Fibroblast of peridontal ligament (primary cell): ENCODE measurements around the gene SFMBT1.

ENCODE experiments used
- DNase-seq: peaks from one replicate; pipeline ENCODE4 v3.0.0-alpha.2; 2010; ENCODE audit errors: extremely low read depth

The SFMBT1 gene

GRCh38 chr3:53045518-53046170 is at the start of gene SFMBT1:
SFMBT1 (minus strand) TSS chr3:53046073; CDS start chr3:52969128, 76,945 bp downstream.
- peak; percentile 45 for DNase-seq

DNA sequence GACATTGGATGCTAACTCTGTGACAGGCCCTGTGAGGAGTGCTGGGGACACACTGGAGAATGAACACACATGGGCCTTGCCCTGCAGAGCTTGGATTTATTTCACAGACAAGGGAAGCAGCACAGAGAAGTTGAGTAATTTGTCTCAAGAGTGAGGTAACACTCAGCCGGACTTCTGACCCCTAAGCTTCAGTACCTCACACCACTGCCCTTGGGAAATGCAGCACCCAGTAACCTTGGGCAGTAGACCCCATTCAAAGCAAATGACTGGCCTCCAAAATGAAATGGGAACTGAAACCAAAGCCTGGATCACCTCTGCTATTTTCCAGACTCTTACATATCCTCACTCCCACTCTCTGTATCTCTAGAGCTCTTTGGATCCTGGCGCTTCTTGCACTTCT is 47.1 kb upstream of the SFMBT1 start:
- DNase-seq = no peak

DNA sequence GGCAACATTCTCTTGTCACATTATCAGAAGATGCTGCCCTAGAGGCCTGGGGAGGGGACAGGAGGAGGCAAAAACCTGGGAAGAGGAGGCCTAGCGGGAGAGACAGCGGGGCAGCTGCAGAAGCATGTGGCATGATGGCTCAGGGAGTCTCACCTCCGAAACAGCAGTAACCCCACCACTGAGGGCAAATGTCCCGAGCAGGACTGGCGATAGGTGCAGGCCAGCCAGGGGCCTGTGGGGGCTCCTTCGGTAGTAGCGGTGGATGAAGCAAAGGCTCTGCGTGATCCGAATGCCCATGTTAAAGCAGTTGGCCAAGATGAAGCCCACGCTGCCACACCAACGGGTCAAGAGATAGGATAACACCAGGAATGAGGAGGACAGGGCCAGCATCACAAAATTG is 46.3 kb upstream of the SFMBT1 start:
- DNase-seq = no peak

- no peak for DNase-seq
Observed at GRCh38 chr3:53091011-53091410, 45.1 kb upstream of the SFMBT1 start.

GRCh38 chr3:53089511-53089910 is 43.6 kb upstream of the SFMBT1 start:
- DNase-seq = no peak

DNA sequence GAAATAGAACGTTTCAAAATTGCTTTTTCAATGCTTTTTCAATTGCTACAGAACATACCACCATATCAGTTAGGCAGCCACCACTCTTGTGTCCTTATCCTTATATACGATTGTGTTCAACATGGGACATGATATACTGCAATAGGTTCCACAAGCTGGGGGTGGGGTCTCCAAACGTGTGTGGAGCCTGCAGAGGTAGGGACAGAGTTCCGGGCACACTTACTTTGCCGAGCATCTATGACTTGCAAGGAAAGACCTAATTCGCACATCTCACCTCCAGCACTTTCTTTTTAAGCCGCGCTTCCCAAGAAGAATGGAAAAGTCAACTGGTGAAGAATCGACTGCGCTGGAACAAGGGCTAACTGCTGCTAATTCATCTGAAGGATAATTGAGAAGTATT is 39.6 kb upstream of the SFMBT1 start:
- no peak for DNase-seq

- DNase-seq = no peak
Observed at GRCh38 chr3:53084310-53085001, 38.6 kb upstream of the SFMBT1 start.

DNA sequence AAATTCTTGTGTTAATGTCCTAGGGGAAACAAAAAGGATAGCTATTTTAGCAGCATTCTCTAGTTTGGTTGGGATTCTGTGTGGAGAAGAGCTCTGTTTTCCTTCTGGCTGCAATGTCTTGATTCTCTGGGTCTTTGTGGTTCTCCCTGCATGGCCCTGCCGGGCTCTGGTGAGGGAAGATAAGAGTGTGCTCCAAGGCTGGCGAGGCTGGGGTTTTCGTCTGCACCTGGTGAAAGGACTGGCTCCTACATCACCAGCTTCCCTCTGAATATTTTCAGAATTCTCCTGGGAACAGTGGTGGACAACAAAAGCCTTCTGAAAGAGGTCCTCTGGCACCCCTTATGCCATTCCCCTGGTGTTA is 38.1 kb upstream of the SFMBT1 start:
- no peak for DNase-seq

GRCh38 chr3:53083521-53083920 is 37.6 kb upstream of the SFMBT1 start:
- peak; percentile 82 for DNase-seq

DNA sequence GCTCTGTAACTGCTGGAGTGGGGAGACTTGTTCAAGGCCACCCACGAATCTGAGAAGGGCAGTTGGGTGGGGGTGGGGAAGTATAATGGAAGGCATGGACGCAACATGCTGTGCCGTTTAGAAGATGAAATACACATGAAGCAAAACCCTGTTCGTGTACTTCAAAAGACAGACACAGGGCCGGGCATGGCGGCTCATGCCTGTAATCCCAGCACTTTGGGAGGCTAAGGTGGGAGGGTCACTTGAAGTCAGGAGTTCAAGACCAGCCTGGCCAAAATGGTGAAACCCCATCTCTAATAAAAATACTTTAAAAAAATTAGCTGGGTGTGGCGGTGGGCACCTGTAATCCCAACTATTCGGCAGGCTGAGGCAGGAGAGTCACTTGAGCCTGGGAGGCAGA is 36.9 kb upstream of the SFMBT1 start:
- DNase-seq = no peak

GRCh38 chr3:53081318-53081717 is 35.4 kb upstream of the SFMBT1 start:
- DNase-seq = no peak

DNA sequence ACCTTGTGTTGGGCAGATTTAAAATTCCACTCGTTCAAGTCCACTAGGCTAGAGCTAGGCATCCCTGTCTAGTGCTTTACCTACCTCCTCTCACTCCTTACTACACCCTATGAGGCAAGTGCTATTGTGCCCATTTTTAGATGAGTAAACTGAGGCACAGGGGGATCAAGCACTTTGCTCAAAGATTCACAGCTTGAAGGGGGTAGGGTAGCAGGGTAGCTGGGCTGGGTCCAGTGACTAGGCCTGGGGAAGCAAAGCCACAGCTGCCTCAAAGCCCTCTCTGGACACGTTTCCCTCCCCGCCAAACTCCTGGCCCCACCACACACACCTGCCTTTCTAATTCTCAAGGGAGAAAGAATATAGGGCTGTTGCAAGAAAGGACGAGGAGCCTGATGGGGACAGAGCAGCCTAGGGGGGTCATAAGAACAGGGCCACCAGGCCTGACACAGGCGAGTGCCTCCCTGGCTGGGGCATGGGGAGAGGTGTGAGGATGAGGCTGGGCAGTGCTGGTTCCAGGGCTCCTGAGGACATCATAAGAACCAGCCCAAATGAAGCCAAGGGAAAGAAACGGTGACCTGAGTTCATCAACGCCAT is 34.8 kb upstream of the SFMBT1 start:
- no peak for DNase-seq

DNA sequence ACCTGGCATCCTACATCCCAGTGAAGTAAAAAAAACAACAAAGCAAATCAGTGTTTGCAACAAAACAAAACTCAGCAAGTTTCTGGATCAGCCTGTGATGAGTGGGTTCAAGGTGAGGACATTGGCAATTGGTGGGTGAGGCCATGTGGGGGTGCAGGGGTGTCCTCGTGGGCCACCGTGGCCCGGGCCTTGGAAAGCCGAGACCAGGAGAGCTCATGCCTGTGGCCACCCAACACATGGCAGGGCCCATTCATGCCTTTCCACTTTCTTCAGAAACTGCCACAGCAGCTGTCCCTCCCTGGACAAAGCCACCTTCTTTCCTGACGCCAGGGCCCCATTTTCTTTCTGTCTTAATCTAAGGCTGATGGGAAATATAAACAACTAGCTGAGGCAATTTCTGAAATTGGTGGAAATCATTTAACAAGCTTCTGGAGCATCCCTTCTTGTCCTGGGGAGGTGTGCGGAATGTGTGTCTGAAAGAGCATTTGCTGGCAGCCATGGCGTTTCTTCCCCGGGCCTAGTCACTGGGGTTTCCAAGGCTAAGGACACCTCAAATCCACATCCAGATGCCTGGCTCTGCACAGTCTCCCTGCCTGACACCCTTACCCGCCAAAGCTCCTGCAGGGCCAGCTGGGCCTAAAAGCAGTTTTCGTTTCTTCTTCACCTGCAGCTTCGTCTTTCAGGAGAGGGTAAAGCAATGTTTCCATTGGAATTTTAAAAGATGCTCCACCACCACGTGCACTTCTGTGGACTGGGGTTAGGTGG is 34.1 kb upstream of the SFMBT1 start:
- no peak for DNase-seq

- no peak for DNase-seq
Observed at GRCh38 chr3:53079147-53079546, 33.3 kb upstream of the SFMBT1 start.

GRCh38 chr3:53078656-53079055 is 32.8 kb upstream of the SFMBT1 start:
- no peak for DNase-seq

GRCh38 chr3:53077476-53078220 is 31.8 kb upstream of the SFMBT1 start:
- DNase-seq = no peak

DNA sequence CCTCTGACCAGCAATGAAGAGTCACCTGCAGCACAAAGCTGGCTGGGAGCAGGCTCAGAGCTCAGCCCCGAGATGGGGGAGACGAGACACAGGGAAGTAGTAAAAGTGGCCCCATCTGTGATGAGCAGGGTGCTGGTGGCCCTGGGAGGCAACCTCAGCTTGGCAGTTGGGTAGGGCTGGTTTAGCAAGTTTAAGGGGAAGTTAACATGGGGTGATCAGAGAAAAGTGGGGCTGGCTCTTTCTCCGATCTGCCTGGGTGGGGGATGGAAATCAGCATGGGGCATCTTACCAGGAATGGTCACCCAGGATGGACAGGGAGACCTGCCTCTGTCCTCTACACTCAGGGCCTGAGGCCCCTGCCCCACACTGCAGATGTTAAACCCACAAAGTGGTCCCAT is 29.9 kb upstream of the SFMBT1 start:
- DNase-seq = no peak

DNA sequence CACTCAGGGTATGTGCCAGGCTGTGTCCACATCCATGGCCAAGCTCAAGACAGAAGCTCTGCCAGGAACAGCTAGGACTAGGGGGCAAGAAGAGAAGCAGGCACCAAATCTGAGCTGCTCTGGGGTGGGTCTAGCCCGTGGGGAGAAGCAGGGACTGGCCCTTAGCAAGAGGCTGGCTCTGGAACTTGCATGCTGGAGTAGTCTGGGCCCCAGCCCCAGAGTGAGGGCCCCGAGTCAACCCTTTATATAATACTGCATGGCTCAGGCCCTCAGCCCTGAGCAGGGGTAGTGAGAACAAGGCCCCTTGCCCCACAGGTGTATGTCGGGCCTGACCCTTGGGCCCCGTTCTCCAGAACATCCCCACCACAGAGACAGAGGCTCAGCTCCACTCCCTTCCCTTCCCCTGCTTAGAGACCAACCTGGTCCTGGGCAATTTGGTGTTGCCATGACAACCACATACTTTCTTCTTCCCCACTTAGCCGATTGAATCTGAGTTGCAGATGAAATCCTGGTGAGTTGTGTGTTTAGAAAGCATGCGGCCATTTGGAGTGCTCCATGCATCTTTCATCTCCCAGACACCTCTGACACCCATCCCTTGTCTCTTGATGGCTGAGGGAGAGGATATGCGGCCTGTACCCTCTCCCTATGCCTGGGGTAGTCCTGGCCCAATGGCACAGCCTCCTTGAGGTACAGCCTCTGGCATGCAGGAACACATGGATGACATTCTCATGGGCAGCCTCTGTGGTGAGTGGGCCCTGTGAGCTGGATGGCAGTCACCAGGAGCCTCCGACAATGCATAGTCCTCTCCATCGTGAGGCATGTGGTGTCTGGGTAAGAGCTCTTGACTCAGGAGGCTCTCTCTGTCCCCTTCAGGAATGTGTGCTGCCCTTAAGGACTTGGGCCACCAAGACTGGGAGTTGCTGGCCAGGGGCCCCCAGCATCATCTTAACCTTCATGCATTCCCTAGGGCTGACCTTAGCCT is 29.2 kb upstream of the SFMBT1 start:
- no peak for DNase-seq

- DNase-seq = no peak
Observed at GRCh38 chr3:53074366-53074696, 28.5 kb upstream of the SFMBT1 start.

- DNase-seq = no peak
Observed at GRCh38 chr3:53073553-53074365, 27.9 kb upstream of the SFMBT1 start.
